Mesendoderm (in vitro differentiated cells): ENCODE results near the gene CRYBG1.

Experiments
- DNase-seq: peaks from one replicate; pipeline ENCODE4 v3.0.0; 2013
- H2AK5ac ChIP-seq: 2 replicates; pipeline ENCODE4 v1.6.1; 2013; ENCODE audit warnings: low read length, inconsistent platforms
- H2BK120ac ChIP-seq: 2 replicates; pipeline ENCODE4 v1.6.1; 2013; ENCODE audit warnings: low read depth, mild to moderate bottlenecking, low read length, moderate library complexity, mixed read lengths
- H2BK15ac ChIP-seq: replicated peaks from 2 replicates; pipeline ENCODE4 v1.6.1; 2013; ENCODE audit warnings: low read depth, mild to moderate bottlenecking, moderate library complexity
- H2BK5ac ChIP-seq: 2 replicates; pipeline ENCODE4 v1.6.1; 2013; ENCODE audit warnings: low read length, inconsistent platforms
- H3K18ac ChIP-seq: 2 replicates; pipeline ENCODE4 v1.6.1; 2013; ENCODE audit warnings: mild to moderate bottlenecking, low read length, mixed read lengths
- H3K23ac ChIP-seq: one replicate; pipeline ENCODE4 v1.6.1; 2013; ENCODE audit warnings: low read length
- H3K27ac ChIP-seq: 2 replicates; pipeline ENCODE4 v1.5.1; 2013; ENCODE audit warnings: low read depth, mild to moderate bottlenecking, inconsistent platforms, low read length, moderate library complexity
- H3K27me3 ChIP-seq: 2 replicates; pipeline ENCODE4 v1.6.1; 2013; ENCODE audit warnings: low read length, control low read depth, mild to moderate bottlenecking, inconsistent platforms; ENCODE audit not compliant: insufficient read depth, poor library complexity
- H3K36me3 ChIP-seq: 2 replicates; pipeline ENCODE4 v1.6.1; 2013; ENCODE audit warnings: low read length, inconsistent platforms; ENCODE audit not compliant: control insufficient read depth, insufficient read depth
- H3K4ac ChIP-seq: one replicate; pipeline ENCODE4 v1.6.1; 2013; ENCODE audit warnings: low read depth, mild to moderate bottlenecking, low read length, moderate library complexity
- H3K4me1 ChIP-seq: 2 replicates; pipeline ENCODE4 v1.6.1; 2013; ENCODE audit warnings: low read depth, low read length, inconsistent platforms; ENCODE audit not compliant: control insufficient read depth
- H3K4me2 ChIP-seq: 2 replicates; pipeline ENCODE4 v1.6.1; 2013; ENCODE audit warnings: low read length
- H3K4me3 ChIP-seq: 2 replicates; pipeline ENCODE4 v1.5.1; 2013; ENCODE audit warnings: mild to moderate bottlenecking, low read length
- H3K56ac ChIP-seq: one replicate; pipeline ENCODE4 v1.6.1; 2013; ENCODE audit warnings: low read length
- H3K79me1 ChIP-seq: 2 replicates; pipeline ENCODE4 v1.6.1; 2013; ENCODE audit warnings: low read length, inconsistent platforms
- H3K79me2 ChIP-seq: 2 replicates; pipeline ENCODE4 v1.6.1; 2013; ENCODE audit warnings: mild to moderate bottlenecking, low read length; ENCODE audit not compliant: control insufficient read depth, insufficient read depth
- H3K9ac ChIP-seq: 2 replicates; pipeline ENCODE4 v1.6.1; 2013; ENCODE audit warnings: low read length, inconsistent platforms
- H4K5ac ChIP-seq: one replicate; pipeline ENCODE4 v1.6.1; 2013; ENCODE audit warnings: low read length
- H4K8ac ChIP-seq: one replicate; pipeline ENCODE4 v1.6.1; 2013; ENCODE audit warnings: low read depth, mild to moderate bottlenecking, control low read depth, low read length, moderate library complexity
- WGBS: extraction: QIAGEN DNeasy Blood & Tissue Kit; methylation state at CpG from one replicate; pipeline ENCODE4 v1.1.7; 2013; ENCODE audit warnings: low lambda C conversion rate, missing lambda C conversion rate; ENCODE audit not compliant: insufficient coverage; ENCODE audit errors: extremely low coverage; 5-methylcytosine and 5-hydroxymethylcytosine counted together

The CRYBG1 gene

DNA sequence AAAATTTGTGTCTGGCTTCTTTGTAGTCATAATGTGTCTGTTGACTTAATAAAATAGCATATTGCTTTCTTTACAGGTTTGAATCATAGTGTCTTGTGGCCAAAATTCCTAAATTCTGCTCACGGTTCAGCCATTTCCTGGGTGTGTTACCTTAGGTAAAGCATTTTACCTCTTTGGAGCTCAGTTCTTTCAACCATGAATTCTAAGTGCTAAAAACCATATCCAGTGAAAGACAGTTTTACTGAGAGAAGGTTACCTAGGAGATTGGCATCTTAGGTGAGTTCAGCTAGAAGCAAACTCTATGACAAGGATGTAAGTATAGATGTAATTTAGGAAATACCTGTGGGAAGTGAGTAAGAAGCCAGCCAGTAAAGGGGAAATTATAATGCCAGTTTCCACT is 20.7 kb downstream of the CRYBG1 start:
- H2BK120ac ChIP-seq, result no peak overlapping the region
- no peak overlapping the region for H3K4me3 ChIP-seq
- H3K4me2 ChIP-seq, result no peak overlapping the region
- no CpG with 5 or more reads among the region's 1 CpG for WGBS
- H4K8ac ChIP-seq, result no peak overlapping the region
- H3K27ac ChIP-seq, result no peak overlapping the region
- no peak overlapping the region for H4K5ac ChIP-seq
- no peak overlapping the region for H2BK15ac ChIP-seq
- H2BK5ac ChIP-seq, result no peak overlapping the region
- no peak overlapping the region for H2AK5ac ChIP-seq
- no peak overlapping the region for H3K23ac ChIP-seq
- H3K79me1 ChIP-seq, result no peaks in the 10 kb centered on the region
- no peak overlapping the region for H3K56ac ChIP-seq
- H3K36me3 ChIP-seq, result no peaks in the 10 kb centered on the region
- H3K4me1 ChIP-seq, result no peaks in the 10 kb centered on the region
- no peak for DNase-seq
- no peak overlapping the region for H3K18ac ChIP-seq
- H3K79me2 ChIP-seq, result no peaks in the 10 kb centered on the region
- H3K9ac ChIP-seq, result no peak overlapping the region
- no peak overlapping the region for H3K4ac ChIP-seq
- no peaks in the 10 kb centered on the region for H3K27me3 ChIP-seq

DNA sequence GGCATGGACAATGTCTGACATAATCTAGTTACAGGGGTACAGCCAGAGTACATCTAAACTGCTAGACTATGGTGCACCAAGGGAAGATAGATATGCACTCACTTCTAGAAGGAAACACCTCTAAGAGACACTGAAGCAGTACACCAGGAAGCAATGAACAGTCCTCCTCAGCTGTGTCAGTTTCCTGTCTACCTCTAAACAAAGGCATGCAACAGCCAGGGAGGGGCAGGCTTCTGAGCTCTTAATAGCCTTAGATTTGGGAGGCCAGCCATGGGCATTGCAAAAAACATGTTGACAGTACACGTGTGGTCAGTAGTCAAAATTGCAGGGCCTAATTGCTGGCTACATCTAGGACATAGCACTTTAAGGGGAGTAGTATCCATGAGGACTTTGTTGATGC is 21.4 kb downstream of the CRYBG1 start:
- H3K36me3 ChIP-seq, result no peaks in the 10 kb centered on the region

DNA sequence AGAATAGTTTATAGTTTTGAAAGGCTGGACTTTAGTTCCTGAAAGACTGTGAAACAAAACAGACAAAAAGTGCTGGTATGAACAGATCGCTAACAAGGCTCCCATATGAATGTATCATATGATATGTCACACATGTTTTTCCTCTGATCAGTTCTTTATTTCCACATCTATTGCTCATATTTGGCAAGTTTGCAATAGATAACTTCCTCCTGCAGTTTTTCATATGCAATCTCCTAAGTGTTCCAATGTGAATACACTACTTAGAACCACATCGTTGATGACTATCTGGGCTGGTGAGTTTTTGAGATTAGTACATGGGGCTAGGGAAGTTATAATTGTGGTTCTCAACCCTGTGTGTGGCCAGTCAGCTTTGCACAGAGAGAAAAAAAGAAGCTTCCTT is 23.1 kb downstream of the CRYBG1 start:
- no peak overlapping the region for H2BK15ac ChIP-seq
- DNase-seq, result no peak

More for the DNA sequence above, 21.4 kb downstream of the CRYBG1 start:
- Histone ChIP-seq H3K9ac (no peak overlapping the region), H4K8ac (no peak overlapping the region), H3K4me2 (no peak overlapping the region), H2AK5ac (no peak overlapping the region), H2BK120ac (no peak overlapping the region), H2BK5ac (no peak overlapping the region), H3K18ac (no peak overlapping the region), H3K27me3 (no peaks in the 10 kb centered on the region), H3K56ac (no peak overlapping the region), H3K4ac (no peak overlapping the region), H4K5ac (no peak overlapping the region), H3K79me2 (no peaks in the 10 kb centered on the region), H3K79me1 (no peaks in the 10 kb centered on the region), H3K23ac (no peak overlapping the region), H2BK15ac (no peak overlapping the region), H3K4me3 (no peak overlapping the region), H3K27ac (no peak overlapping the region), H3K4me1 (no peaks in the 10 kb centered on the region)
- WGBS, result no CpG with 5 or more reads among the region's 1 CpG
- no peak for DNase-seq

DNA sequence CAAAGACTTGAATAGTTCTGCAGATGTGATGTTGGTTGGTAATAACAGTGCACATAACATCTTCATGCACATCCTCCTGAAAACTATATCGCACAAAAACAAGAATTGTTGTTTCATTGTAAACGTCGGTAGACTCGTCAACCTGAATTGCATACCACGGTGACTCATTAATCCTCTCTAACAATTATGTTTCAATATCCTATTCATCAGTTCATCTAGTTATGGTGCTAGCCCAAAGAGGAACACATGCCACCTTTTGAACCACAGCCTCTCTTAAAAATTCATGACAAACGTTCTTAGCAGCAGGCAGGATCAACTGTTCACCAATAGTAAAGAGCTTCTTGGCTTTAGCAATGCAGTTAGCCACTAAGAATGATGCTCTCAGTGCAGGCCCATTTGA is 25.0 kb downstream of the CRYBG1 start:
- Histone ChIP-seq H3K79me1 (no peaks in the 10 kb centered on the region), H3K4me1 (no peaks in the 10 kb centered on the region), H3K4me3 (no peak overlapping the region), H3K23ac (no peak overlapping the region), H2BK120ac (no peak overlapping the region), H2BK5ac (no peak overlapping the region), H3K9ac (no peak overlapping the region), H3K18ac (no peak overlapping the region), H3K27ac (no peak overlapping the region), H3K4ac (no peak overlapping the region), H3K36me3 (no peaks in the 10 kb centered on the region), H3K56ac (no peak overlapping the region), H4K8ac (no peak overlapping the region), H2BK15ac (no peak overlapping the region), H3K4me2 (no peak overlapping the region), H3K27me3 (no peaks in the 10 kb centered on the region), H3K79me2 (no peaks in the 10 kb centered on the region), H4K5ac (no peak overlapping the region), H2AK5ac (no peak overlapping the region)
- no CpG with 5 or more reads among the region's 6 CpGs for WGBS
- DNase-seq, result no peak

More for the DNA sequence above, 23.1 kb downstream of the CRYBG1 start:
- Histone ChIP-seq H3K27me3 (no peaks in the 10 kb centered on the region), H3K79me2 (no peaks in the 10 kb centered on the region), H4K8ac (no peak overlapping the region), H3K4ac (no peak overlapping the region), H3K36me3 (no peaks in the 10 kb centered on the region), H3K23ac (no peak overlapping the region), H2AK5ac (no peak overlapping the region), H2BK5ac (no peak overlapping the region), H2BK120ac (no peak overlapping the region), H3K79me1 (no peaks in the 10 kb centered on the region), H3K18ac (no peak overlapping the region), H3K4me2 (no peak overlapping the region), H3K27ac (no peak overlapping the region), H3K4me3 (no peak overlapping the region), H3K9ac (no peak overlapping the region), H3K4me1 (no peaks in the 10 kb centered on the region), H4K5ac (no peak overlapping the region), H3K56ac (no peak overlapping the region)
- no CpG with 5 or more reads among the region's 2 CpGs for WGBS

DNA sequence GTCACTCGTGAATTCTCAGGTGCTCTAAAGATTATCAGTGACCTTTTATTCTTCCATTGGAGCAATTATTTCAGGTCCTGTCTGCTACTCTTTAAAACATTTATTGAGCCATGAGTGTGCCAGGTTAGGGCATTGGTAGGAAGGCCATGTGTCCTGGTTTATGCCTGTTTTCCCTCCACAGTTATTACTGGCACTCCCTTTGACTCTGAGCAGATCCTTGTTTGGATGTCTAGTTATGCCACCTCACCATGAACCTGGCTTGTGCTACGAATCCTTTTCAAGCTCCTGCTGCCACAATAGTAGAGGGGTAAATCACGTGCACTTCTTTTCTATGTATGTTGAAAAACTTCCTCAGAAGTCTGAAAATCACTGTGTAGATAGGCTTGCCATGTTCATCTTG is 27.4 kb downstream of the CRYBG1 start:
- H3K79me2 ChIP-seq, result no peaks in the 10 kb centered on the region
- H3K4ac ChIP-seq, result no peak overlapping the region
- H3K27me3 ChIP-seq, result no peaks in the 10 kb centered on the region
- no peak overlapping the region for H3K56ac ChIP-seq
- H2BK120ac ChIP-seq, result no peak overlapping the region
- H2BK15ac ChIP-seq, result no peak overlapping the region
- no CpG with 5 or more reads among the region's 3 CpGs for WGBS
- no peak overlapping the region for H4K8ac ChIP-seq
- no peaks in the 10 kb centered on the region for H3K4me1 ChIP-seq
- H3K23ac ChIP-seq, result no peak overlapping the region
- DNase-seq, result no peak
- H2AK5ac ChIP-seq, result no peak overlapping the region
- no peak overlapping the region for H3K18ac ChIP-seq
- no peak overlapping the region for H3K4me3 ChIP-seq
- H3K9ac ChIP-seq, result no peak overlapping the region
- H4K5ac ChIP-seq, result no peak overlapping the region
- no peak overlapping the region for H2BK5ac ChIP-seq
- H3K27ac ChIP-seq, result no peak overlapping the region
- H3K79me1 ChIP-seq, result no peaks in the 10 kb centered on the region
- no peak overlapping the region for H3K4me2 ChIP-seq
- H3K36me3 ChIP-seq, result no peaks in the 10 kb centered on the region

DNA sequence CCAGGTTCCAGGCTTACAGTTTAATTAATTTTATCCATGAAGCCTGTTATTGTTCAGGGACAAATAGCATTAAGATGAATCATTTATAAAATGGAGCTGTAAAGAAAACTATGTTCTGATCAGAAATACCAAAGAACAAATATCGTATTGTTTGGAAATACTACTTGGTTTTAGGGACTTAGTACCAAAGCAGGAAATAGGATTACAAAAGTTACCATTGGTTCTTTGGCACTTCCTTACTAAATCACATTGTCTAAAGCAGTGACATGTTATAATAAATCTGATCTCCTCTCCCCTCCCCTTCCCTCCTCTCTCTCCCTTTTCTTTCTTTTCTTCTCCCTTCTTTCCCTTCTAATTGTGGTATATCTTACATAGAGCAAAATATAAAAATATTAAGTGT is 29.6 kb downstream of the CRYBG1 start:
- H3K27me3 ChIP-seq, result no peaks in the 10 kb centered on the region
- no CpG with 5 or more reads among the region's 1 CpG for WGBS

More for the DNA sequence above, 29.6 kb downstream of the CRYBG1 start:
- H3K9ac ChIP-seq, result no peak overlapping the region
- DNase-seq, result no peak
- no peaks in the 10 kb centered on the region for H3K79me1 ChIP-seq
- H2BK5ac ChIP-seq, result no peak overlapping the region
- no peak overlapping the region for H4K8ac ChIP-seq
- no peak overlapping the region for H3K27ac ChIP-seq
- no peaks in the 10 kb centered on the region for H3K79me2 ChIP-seq
- H2BK120ac ChIP-seq, result no peak overlapping the region
- no peak overlapping the region for H2AK5ac ChIP-seq
- no peak overlapping the region for H3K18ac ChIP-seq
- no peak overlapping the region for H2BK15ac ChIP-seq
- H3K36me3 ChIP-seq, result no peaks in the 10 kb centered on the region
- no peak overlapping the region for H3K56ac ChIP-seq
- H3K4me2 ChIP-seq, result no peak overlapping the region
- no peak overlapping the region for H3K23ac ChIP-seq
- no peak overlapping the region for H3K4ac ChIP-seq
- no peak overlapping the region for H3K4me3 ChIP-seq
- no peaks in the 10 kb centered on the region for H3K4me1 ChIP-seq
- no peak overlapping the region for H4K5ac ChIP-seq
